GM20431 (cell line): ENCODE data around the gene GDF11.

Experiments used
- in situ Hi-C: fragments of 300-500 bp; cut with MseI, MboI; formaldehyde crosslinking; loops from one replicate; pipeline ENCODE4 v1.15.0; 2020; ENCODE audit warnings: low sequenced_read_pairs; ENCODE audit not compliant: unreplicated experiment

Gene GDF11

GRCh38 chr12:55762646-55763045 is 19.7 kb downstream of the GDF11 start:
- in situ Hi-C loops, result no loop called here

- in situ Hi-C loops, result no loop called here
Observed at GRCh38 chr12:55765736-55766290, 22.9 kb downstream of the GDF11 start.

- in situ Hi-C loops, result no loop called here
Observed at GRCh38 chr12:55767156-55767555, 24.2 kb downstream of the GDF11 start.

- in situ Hi-C loops, result no loop called here
Observed at GRCh38 chr12:55771736-55772135, 28.8 kb downstream of the GDF11 start.

GRCh38 chr12:55777856-55778255 is 34.9 kb downstream of the GDF11 start:
- in situ Hi-C loops, result no loop called here

- in situ Hi-C loops, result no loop called here
Observed at GRCh38 chr12:55780685-55781084, 37.8 kb downstream of the GDF11 start.

- in situ Hi-C loops, result no loop called here
Observed at GRCh38 chr12:55788546-55788945, 45.6 kb downstream of the GDF11 start.

GRCh38 chr12:55789171-55789570 is 46.2 kb downstream of the GDF11 start:
- in situ Hi-C loops, result no loop called here

GRCh38 chr12:55789893-55790292 is 47.0 kb downstream of the GDF11 start:
- in situ Hi-C loops, result no loop called here

- in situ Hi-C loops, result no loop called here
Observed at GRCh38 chr12:55795950-55796349, 53.0 kb downstream of the GDF11 start.

- in situ Hi-C loops, result no loop called here
Observed at GRCh38 chr12:55797068-55797467, 54.1 kb downstream of the GDF11 start.

GRCh38 chr12:55797550-55797949 is 54.6 kb downstream of the GDF11 start:
- in situ Hi-C loops, result no loop called here
